Activated CD8-positive, alpha-beta T cell treated with anti-CD3 and anti-CD28 coated beads for 36 hours (primary cell): ENCODE measurements around the gene GPER1. TPM values are rescaled to one million over a fixed set of nuclear protein-coding genes. Genes with fewer than 3 reads are reported as not detected.

ENCODE experiments used
- ATAC-seq: fragments of 200-7000 bp; cut with Tn5 transposase; one replicate; pipeline ENCODE4 v1.10.0; 2021; ENCODE audit warnings: mild to moderate bottlenecking, moderate library complexity
- CTCF ChIA-PET: fragments of 350-600 bp; sonication (Branson Sonifier 250); formaldehyde crosslinking; loops from one replicate; lab custom pipeline; 2021; ENCODE audit warnings: antibody characterized with exemption; lab: Charles Lee
- POLR2A ChIA-PET: fragments of 350-600 bp; sonication (Branson Sonifier 250); formaldehyde crosslinking; loops from one replicate; lab custom pipeline; 2021; ENCODE audit warnings: antibody characterized with exemption; lab: Charles Lee
- DNase-seq: peaks from one replicate; pipeline ENCODE4 v3.0.0-alpha.2; 2020
- H3K27ac Mint-ChIP-seq: one replicate; pipeline ENCODE4 v1.8.0; 2021; ENCODE audit warnings: mild to moderate bottlenecking, mixed read lengths
- H3K27me3 Mint-ChIP-seq: one replicate; pipeline ENCODE4 v1.8.0; 2021; ENCODE audit warnings: mixed read lengths
- H3K36me3 Mint-ChIP-seq: one replicate; pipeline ENCODE4 v1.8.0; 2021; ENCODE audit warnings: low read depth, mixed read lengths
- H3K4me1 Mint-ChIP-seq: one replicate; pipeline ENCODE4 v1.8.0; 2021; ENCODE audit warnings: low read depth, mixed read lengths
- H3K4me3 Mint-ChIP-seq: one replicate; pipeline ENCODE4 v1.8.0; 2021; ENCODE audit warnings: mild to moderate bottlenecking, moderate library complexity, mixed read lengths
- H3K9me3 Mint-ChIP-seq: one replicate; pipeline ENCODE4 v1.8.0; 2021; ENCODE audit warnings: mixed read lengths
- CTCF ChIP-seq: fragments of 200-600 bp; IDR thresholded peaks from one replicate; pipeline ENCODE4 v1.8.0; 2022; ENCODE audit warnings: antibody characterized with exemption, mild to moderate bottlenecking
- intact Hi-C: fragments of 100-400 bp; cut with micrococcal nuclease; formaldehyde crosslinking; loops from one replicate; pipeline ENCODE4 v1.10.0; 2022
- total RNA-seq, 2 experiments: library from RNA; stranded (reverse); gene quantifications; one replicate each; pipeline ENCODE4 v1.2.3, GENCODE V29; 2021

GPER1 gene
- total RNA-seq, 2 experiments from 2014 or later, result 0.16 to 0.18 TPM

GRCh38 chr7:1068013-1068412, 19.9 kb upstream of the GPER1 start:
- CTCF ChIA-PET, result interaction anchor here (1.4 to 1.7 kb wide), 2 partner anchors 18 to 75 kb away, joined by 5 read pairs; no protein-coding TSS in a partner anchor
- intact Hi-C loops, result loop anchor here (5.0 kb wide), 1 partner anchor 76 kb away; no protein-coding TSS in a partner anchor

GRCh38 chr7:1068619-1069018, 19.3 kb upstream of the GPER1 start:
- intact Hi-C loops, result loop anchor here (5.0 kb wide), 1 partner anchor 76 kb away; no protein-coding TSS in a partner anchor
- no peak overlapping the region for H3K27ac Mint-ChIP-seq
- H3K4me3 Mint-ChIP-seq, result no peak overlapping the region
- ChIA-PET CTCF (interaction anchor here (1.4 to 1.7 kb wide), 2 partner anchors 17 to 76 kb away, joined by 5 read pairs; no protein-coding TSS in a partner anchor), POLR2A (no interaction called here)
- no peak for TF ChIP-seq CTCF
- H3K36me3 Mint-ChIP-seq, result no peaks in the 10 kb centered on the region
- no peaks in the 10 kb centered on the region for H3K27me3 Mint-ChIP-seq
- ATAC-seq (no peak), DNase-seq (no peak)
- peaks cover 4% of the 10 kb centered on the region for H3K4me1 Mint-ChIP-seq
- peaks cover 1% of the 10 kb centered on the region for H3K9me3 Mint-ChIP-seq

More at GRCh38 chr7:1068013-1068412, 19.9 kb upstream of the GPER1 start:
- H3K4me3 Mint-ChIP-seq, result no peak overlapping the region
- DNase-seq, result no peak
- H3K27ac Mint-ChIP-seq, result no peak overlapping the region
- H3K9me3 Mint-ChIP-seq, result peaks cover 1% of the 10 kb centered on the region
- H3K4me1 Mint-ChIP-seq, result peaks cover 4% of the 10 kb centered on the region
- POLR2A ChIA-PET, result no interaction called here
- H3K36me3 Mint-ChIP-seq, result no peaks in the 10 kb centered on the region
- no peaks in the 10 kb centered on the region for H3K27me3 Mint-ChIP-seq
- no peak for ATAC-seq
- no peak for TF ChIP-seq CTCF

- ChIA-PET CTCF (no interaction called here), POLR2A (no interaction called here)
- ATAC-seq (no peak), DNase-seq (no peak)
- peaks cover 1% of the 10 kb centered on the region for H3K9me3 Mint-ChIP-seq
- no peak for TF ChIP-seq CTCF
- H3K4me3 Mint-ChIP-seq, result no peak overlapping the region
- no peak overlapping the region for H3K27ac Mint-ChIP-seq
- H3K4me1 Mint-ChIP-seq, result peaks cover 2% of the 10 kb centered on the region
- no peaks in the 10 kb centered on the region for H3K36me3 Mint-ChIP-seq
- no peaks in the 10 kb centered on the region for H3K27me3 Mint-ChIP-seq
- intact Hi-C loops, result no loop called here
Observed at GRCh38 chr7:1070544-1071011, 17.3 kb upstream of the GPER1 start.

GRCh38 chr7:1071731-1072254, 16.1 kb upstream of the GPER1 start:
- H3K27ac Mint-ChIP-seq, result no peak overlapping the region
- no peaks in the 10 kb centered on the region for H3K36me3 Mint-ChIP-seq
- DNase-seq, result no peak
- H3K27me3 Mint-ChIP-seq, result no peaks in the 10 kb centered on the region
- H3K4me1 Mint-ChIP-seq, result no peaks in the 10 kb centered on the region
- intact Hi-C loops, result no loop called here
- ChIA-PET CTCF (interaction anchor here (1.9 kb wide), 1 partner anchor 78 kb away, joined by 17 read pairs; no protein-coding TSS in a partner anchor), POLR2A (no interaction called here)
- no peak overlapping the region for H3K4me3 Mint-ChIP-seq
- peaks cover 1% of the 10 kb centered on the region for H3K9me3 Mint-ChIP-seq
- no peak for ATAC-seq
- TF ChIP-seq CTCF, result no peak
